Measurements from ENCODE around the gene SYCE3.
"Not testable (repeated sequence)": the region's sequence is repeated elsewhere in the genome, so short reads cannot be mapped to it uniquely, and the experiment has no call there.

Gene SYCE3

DNA sequence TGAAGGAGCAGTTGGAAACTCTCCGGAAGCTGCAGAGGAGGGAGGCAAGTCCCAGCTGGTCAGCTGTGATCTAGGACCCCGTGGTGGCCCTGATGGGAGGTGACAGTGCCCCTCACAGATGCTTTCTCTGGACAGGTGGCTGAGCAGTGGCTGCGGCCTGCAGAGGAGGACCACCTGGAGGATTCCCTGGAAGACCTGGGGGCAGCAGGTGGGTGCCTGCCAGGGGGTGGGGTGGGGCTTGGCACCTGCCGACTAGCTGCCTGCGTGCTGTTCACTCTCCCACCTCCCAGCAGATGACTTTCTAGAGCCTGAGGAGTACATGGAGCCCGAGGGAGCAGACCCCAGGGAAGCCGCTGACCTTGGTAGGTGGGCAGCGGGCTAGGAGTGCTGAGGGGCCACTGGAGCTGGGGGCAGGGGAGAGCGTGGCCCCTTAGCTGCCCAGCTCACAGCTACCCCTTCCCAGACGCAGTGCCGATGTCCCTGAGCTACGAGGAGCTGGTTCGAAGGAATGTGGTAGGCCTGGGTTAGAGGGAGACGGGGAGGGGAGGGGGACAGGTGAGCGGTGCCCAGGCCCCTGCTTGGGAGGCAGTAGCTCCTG lies 40.4 kb downstream of the SYCE3 start:
- Histone ChIP-seq H3K4me2 (ENCODE audit: low read length) (no peak overlapping the region), H2BK5ac (ENCODE audit: low read depth, low read length, poor library complexity) (no peak overlapping the region), H2AFZ (ENCODE audit: insufficient read depth, low read length, poor library complexity) (no peak overlapping the region), H3K9me3 (ENCODE audit: insufficient read depth, low read depth, low read length) (no peaks in the 10 kb centered on the region), H3K27me3 (ENCODE audit: insufficient read depth, low read length) (no peaks in the 10 kb centered on the region), H3K79me2 (ENCODE audit: control insufficient read depth, insufficient read depth, low read length, poor library complexity) (peaks cover 16% of the 10 kb centered on the region), H3K79me1 (ENCODE audit: low read length) (peaks cover 18% of the 10 kb centered on the region), H3K27ac (ENCODE audit: low read depth, low read length) (no peak overlapping the region), H3K14ac (ENCODE audit: low read length) (no peak overlapping the region), H3K4ac (ENCODE audit: low read depth, low read length) (no peak overlapping the region), H3K4me1 (ENCODE audit: control insufficient read depth in 1 of 2, insufficient read depth in 2 of 2, low read length in 2 of 2) (peaks cover 19 to 23% of the 10 kb centered on the region in 2 experiments), H2AK5ac (ENCODE audit: low read length) (no peak overlapping the region), H4K12ac (ENCODE audit: low read depth, low read length) (no peak overlapping the region), H2BK12ac (ENCODE audit: low read length) (no peak overlapping the region), H3K18ac (ENCODE audit: low read length) (no peak overlapping the region), H2BK120ac (ENCODE audit: insufficient read depth, low read length, poor library complexity) (no peak overlapping the region), H3K4me3 (ENCODE audit: low read depth, low read length) (no peak overlapping the region), H3K36me3 (ENCODE audit: control insufficient read depth in 1 of 2, insufficient read depth in 2 of 2, low read length in 2 of 2) (peaks cover 58 to 62% of the 10 kb centered on the region in 2 experiments), H4K91ac (ENCODE audit: low read depth, low read length) (no peak overlapping the region), H3K9ac (ENCODE audit: low read length) (no peak overlapping the region), H3K23ac (ENCODE audit: low read length) (no peak overlapping the region), H4K8ac (ENCODE audit: low read depth, low read length) (no peak overlapping the region)
- DNase-seq, result no peak
- WGBS (ENCODE audit: extremely low coverage, insufficient coverage, insufficient read length), result no CpG with 5 or more reads among the region's 15 CpGs

DNA sequence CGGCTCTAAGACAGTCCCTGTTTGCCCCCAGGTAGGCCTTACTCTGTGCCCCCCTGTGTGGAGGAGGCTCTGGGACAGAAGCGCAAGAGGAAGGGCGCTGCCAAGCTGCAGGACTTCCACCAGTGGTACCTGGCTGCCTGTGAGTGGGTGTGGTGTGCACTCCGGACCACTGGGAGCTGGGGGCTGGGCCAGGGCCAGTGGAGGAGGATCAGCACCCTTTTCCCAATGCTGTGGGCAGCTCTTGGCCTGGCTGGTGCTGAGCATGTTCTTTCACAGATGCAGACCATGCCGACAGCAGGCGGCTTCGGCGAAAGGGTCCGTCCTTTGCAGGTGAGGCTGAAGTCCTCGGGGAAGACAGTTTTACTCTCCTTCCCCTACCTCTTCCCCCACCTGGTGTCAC lies 41.0 kb downstream of the SYCE3 start:
- no peak overlapping the region for H3K4ac ChIP-seq (ENCODE audit: low read depth, low read length)
- H3K9me3 ChIP-seq (ENCODE audit: insufficient read depth, low read depth, low read length), result no peaks in the 10 kb centered on the region
- H3K23ac ChIP-seq (ENCODE audit: low read length), result no peak overlapping the region
- peaks cover 15 to 17% of the 10 kb centered on the region in 2 experiments for H3K4me1 ChIP-seq (ENCODE audit: control insufficient read depth in 1 of 2, insufficient read depth in 2 of 2, low read length in 2 of 2)
- H2AK5ac ChIP-seq (ENCODE audit: low read length), result no peak overlapping the region
- no peak overlapping the region for H4K91ac ChIP-seq (ENCODE audit: low read depth, low read length)
- H3K14ac ChIP-seq (ENCODE audit: low read length), result no peak overlapping the region
- no CpG with 5 or more reads among the region's 10 CpGs for WGBS (ENCODE audit: extremely low coverage, insufficient coverage, insufficient read length)
- H2BK12ac ChIP-seq (ENCODE audit: low read length), result no peak overlapping the region
- no peak overlapping the region for H2BK5ac ChIP-seq (ENCODE audit: low read depth, low read length, poor library complexity)
- H4K12ac ChIP-seq (ENCODE audit: low read depth, low read length), result no peak overlapping the region
- H3K36me3 ChIP-seq (ENCODE audit: control insufficient read depth in 1 of 2, insufficient read depth in 2 of 2, low read length in 2 of 2), result peaks cover 64 to 68% of the 10 kb centered on the region in 2 experiments
- H3K79me2 ChIP-seq (ENCODE audit: control insufficient read depth, insufficient read depth, low read length, poor library complexity), result peaks cover 16% of the 10 kb centered on the region
- no peak overlapping the region for H3K4me2 ChIP-seq (ENCODE audit: low read length)
- H3K27me3 ChIP-seq (ENCODE audit: insufficient read depth, low read length), result no peaks in the 10 kb centered on the region
- H3K18ac ChIP-seq (ENCODE audit: low read length), result no peak overlapping the region
- H2BK120ac ChIP-seq (ENCODE audit: insufficient read depth, low read length, poor library complexity), result no peak overlapping the region
- no peak overlapping the region for H3K9ac ChIP-seq (ENCODE audit: low read length)
- no peak overlapping the region for H2AFZ ChIP-seq (ENCODE audit: insufficient read depth, low read length, poor library complexity)
- H3K27ac ChIP-seq (ENCODE audit: low read depth, low read length), result no peak overlapping the region
- no peak for DNase-seq
- H3K79me1 ChIP-seq (ENCODE audit: low read length), result peaks cover 18% of the 10 kb centered on the region
- no peak overlapping the region for H3K4me3 ChIP-seq (ENCODE audit: low read depth, low read length)
- H4K8ac ChIP-seq (ENCODE audit: low read depth, low read length), result no peak overlapping the region

DNA sequence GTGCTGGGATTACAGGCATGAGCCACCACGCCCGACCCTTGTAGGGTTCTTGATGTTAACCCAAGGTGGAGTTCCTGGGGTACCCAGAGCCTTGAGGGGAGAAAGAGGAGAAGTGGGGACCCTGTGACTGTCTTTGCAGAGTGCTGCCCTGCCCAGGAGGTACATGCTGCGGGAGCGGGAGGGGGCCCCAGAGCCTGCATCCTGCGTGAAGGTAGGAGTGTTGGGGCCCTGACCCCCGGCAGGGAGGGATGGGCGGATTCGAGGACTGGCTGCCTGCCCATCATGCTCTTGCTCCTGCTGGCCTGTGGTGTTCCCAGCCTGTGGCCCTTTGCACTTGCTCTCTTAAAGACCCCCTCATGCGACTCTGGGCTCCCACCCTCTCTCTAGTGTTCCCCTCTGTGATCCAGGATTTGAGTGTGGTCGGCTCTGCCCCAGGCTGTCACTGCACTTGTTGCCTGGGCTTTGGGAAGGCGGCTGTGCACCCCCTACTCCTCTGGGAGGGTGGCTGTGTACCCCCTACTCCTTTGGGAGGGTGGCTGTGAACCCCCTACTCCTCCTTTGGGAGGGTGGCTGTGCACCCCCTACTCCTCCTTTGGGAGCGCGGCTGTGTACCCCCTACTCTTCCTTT lies 41.8 kb downstream of the SYCE3 start:
- H3K23ac ChIP-seq (ENCODE audit: low read length), result no peak overlapping the region
- no peak overlapping the region for H2AFZ ChIP-seq (ENCODE audit: insufficient read depth, low read length, poor library complexity)
- no peak overlapping the region for H2BK12ac ChIP-seq (ENCODE audit: low read length)
- peaks cover 69 to 73% of the 10 kb centered on the region in 2 experiments for H3K36me3 ChIP-seq (ENCODE audit: control insufficient read depth in 1 of 2, insufficient read depth in 2 of 2, low read length in 2 of 2)
- H3K4me1 ChIP-seq (ENCODE audit: control insufficient read depth in 1 of 2, insufficient read depth in 2 of 2, low read length in 2 of 2), result peaks cover 19% of the 10 kb centered on the region in 2 experiments
- no peak for DNase-seq
- no peak overlapping the region for H2BK120ac ChIP-seq (ENCODE audit: insufficient read depth, low read length, poor library complexity)
- peaks cover 10% of the 10 kb centered on the region for H3K79me1 ChIP-seq (ENCODE audit: low read length)
- H3K9ac ChIP-seq (ENCODE audit: low read length), result no peak overlapping the region
- H3K4me3 ChIP-seq (ENCODE audit: low read depth, low read length), result no peak overlapping the region
- no peaks in the 10 kb centered on the region for H3K27me3 ChIP-seq (ENCODE audit: insufficient read depth, low read length)
- peaks cover 10% of the 10 kb centered on the region for H3K79me2 ChIP-seq (ENCODE audit: control insufficient read depth, insufficient read depth, low read length, poor library complexity)
- H4K12ac ChIP-seq (ENCODE audit: low read depth, low read length), result no peak overlapping the region
- H4K8ac ChIP-seq (ENCODE audit: low read depth, low read length), result no peak overlapping the region
- H3K14ac ChIP-seq (ENCODE audit: low read length), result no peak overlapping the region
- no peak overlapping the region for H3K4me2 ChIP-seq (ENCODE audit: low read length)
- no peak overlapping the region for H3K4ac ChIP-seq (ENCODE audit: low read depth, low read length)
- no peaks in the 10 kb centered on the region for H3K9me3 ChIP-seq (ENCODE audit: insufficient read depth, low read depth, low read length)
- no peak overlapping the region for H4K91ac ChIP-seq (ENCODE audit: low read depth, low read length)
- no peak overlapping the region for H3K18ac ChIP-seq (ENCODE audit: low read length)
- H3K27ac ChIP-seq (ENCODE audit: low read depth, low read length), result no peak overlapping the region
- H2AK5ac ChIP-seq (ENCODE audit: low read length), result no peak overlapping the region
- no CpG with 5 or more reads among the region's 13 CpGs for WGBS (ENCODE audit: extremely low coverage, insufficient coverage, insufficient read length)
- H2BK5ac ChIP-seq (ENCODE audit: low read depth, low read length, poor library complexity), result no peak overlapping the region

DNA sequence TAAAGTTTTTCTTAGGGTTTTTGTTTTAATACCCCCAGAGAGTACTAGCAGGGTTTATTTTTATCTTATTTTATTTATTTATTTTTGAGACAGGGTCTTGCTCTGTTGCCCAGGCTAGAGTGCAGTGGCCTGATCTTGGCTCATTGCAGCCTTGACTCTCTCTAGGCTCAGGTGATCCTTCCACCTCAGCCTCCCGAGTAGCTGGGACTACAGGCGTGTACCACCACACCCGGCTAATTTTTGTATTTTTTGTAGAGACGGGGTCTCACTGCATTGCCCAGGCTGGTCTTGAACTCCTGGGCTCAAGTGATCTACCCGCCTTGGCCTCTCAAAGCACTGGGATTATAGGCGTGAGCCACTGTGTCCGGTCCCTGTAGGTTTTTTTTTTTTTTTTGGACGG lies 42.5 kb downstream of the SYCE3 start:
- DNase-seq; H3K9ac ChIP-seq (ENCODE audit: low read length); H3K79me1 ChIP-seq (ENCODE audit: low read length); H4K12ac ChIP-seq (ENCODE audit: low read depth, low read length); H2BK120ac ChIP-seq (ENCODE audit: insufficient read depth, low read length, poor library complexity); H4K91ac ChIP-seq (ENCODE audit: low read depth, low read length); H2BK12ac ChIP-seq (ENCODE audit: low read length); H3K27ac ChIP-seq (ENCODE audit: low read depth, low read length); H3K9me3 ChIP-seq (ENCODE audit: insufficient read depth, low read depth, low read length); H2BK5ac ChIP-seq (ENCODE audit: low read depth, low read length, poor library complexity); H3K23ac ChIP-seq (ENCODE audit: low read length); H3K4ac ChIP-seq (ENCODE audit: low read depth, low read length); H2AK5ac ChIP-seq (ENCODE audit: low read length); H3K4me2 ChIP-seq (ENCODE audit: low read length); H3K79me2 ChIP-seq (ENCODE audit: control insufficient read depth, insufficient read depth, low read length, poor library complexity); H4K8ac ChIP-seq (ENCODE audit: low read depth, low read length); H3K18ac ChIP-seq (ENCODE audit: low read length); H3K14ac ChIP-seq (ENCODE audit: low read length); H3K4me3 ChIP-seq (ENCODE audit: low read depth, low read length); H3K27me3 ChIP-seq (ENCODE audit: insufficient read depth, low read length); H2AFZ ChIP-seq (ENCODE audit: insufficient read depth, low read length, poor library complexity): not testable (repeated sequence)
- Histone ChIP-seq H3K4me1 (ENCODE audit: control insufficient read depth in 1 of 2, insufficient read depth in 2 of 2, low read length in 2 of 2) (peaks cover 19 to 23% of the 10 kb centered on the region in 2 experiments), H3K36me3 (ENCODE audit: control insufficient read depth in 1 of 2, insufficient read depth in 2 of 2, low read length in 2 of 2) (peaks cover 69 to 74% of the 10 kb centered on the region in 2 experiments)
- WGBS (ENCODE audit: extremely low coverage, insufficient coverage, insufficient read length), result no CpG with 5 or more reads among the region's 8 CpGs

Data from trophoblast cell (in vitro differentiated cells and primary cell).